ENCODE data around the gene GNB3.

GRCh38 chr12:6824901-6825381 lies 15.8 kb upstream of the GNB3 start:
- TF ChIP-seq CTCF (IDR thresholded peaks at IDR 0.05 in 2 of 3, conservative IDR thresholded peaks at IDR 0.05 in 1 of 3; ENCODE audit: borderline replicate concordance in 1 of 3, insufficient read depth in 1 of 3, low read depth in 2 of 3, low read length in 2 of 3), result no peak
- no peak for TF ChIP-seq EGR1 (IDR thresholded peaks at IDR 0.05; ENCODE audit: low read depth)
- TF ChIP-seq SP1 (IDR thresholded peaks at IDR 0.05; ENCODE audit: low read depth), result no peak
- no peak for TF ChIP-seq JUND (IDR thresholded peaks at IDR 0.05)

Data from HCT116 (cell line).